Skeletal muscle satellite cell (primary cell): ENCODE data around the gene FHL2. TPM values are rescaled to one million over a fixed set of nuclear protein-coding genes. Genes with fewer than 3 reads are reported as not detected.
A peak's percentile ranks its signal among the peaks of the same experiment; 100 is the strongest.

Experiments
- H3K27me3 ChIP-seq: 2 replicates; pipeline ENCODE4 v1.7.0; 2013; ENCODE audit warnings: low read length; ENCODE audit not compliant: control insufficient read depth, insufficient read depth
- H3K36me3 ChIP-seq: 2 replicates; pipeline ENCODE4 v1.7.0; 2013; ENCODE audit warnings: mild to moderate bottlenecking, control low read depth, low read length; ENCODE audit not compliant: insufficient read depth
- H3K4me1 ChIP-seq: 2 replicates; pipeline ENCODE4 v1.7.0; 2013; ENCODE audit warnings: low read length; ENCODE audit not compliant: control insufficient read depth, insufficient read depth
- H3K4me2 ChIP-seq: 2 replicates; pipeline ENCODE4 v1.7.0; 2013; ENCODE audit warnings: mild to moderate bottlenecking, low read length
- H3K4me3 ChIP-seq: 2 replicates; pipeline ENCODE4 v1.7.0; 2013; ENCODE audit warnings: low read length
- H3K9ac ChIP-seq: 2 replicates; pipeline ENCODE4 v1.7.0; 2013; ENCODE audit warnings: mild to moderate bottlenecking, low read depth, low read length, moderate library complexity
- H3K9me3 ChIP-seq: replicated peaks from 2 replicates; pipeline ENCODE4 v1.7.0; 2013; ENCODE audit warnings: mild to moderate bottlenecking, control low read depth, low read length
- total RNA-seq: library from RNA; depleted of rRNA; stranded (reverse); fragments of >200 nt; gene quantifications from 2 replicates; pipeline ENCODE4 v1.2.3, GENCODE V29; 2012; rRNA removed

FHL2 gene, protein sequence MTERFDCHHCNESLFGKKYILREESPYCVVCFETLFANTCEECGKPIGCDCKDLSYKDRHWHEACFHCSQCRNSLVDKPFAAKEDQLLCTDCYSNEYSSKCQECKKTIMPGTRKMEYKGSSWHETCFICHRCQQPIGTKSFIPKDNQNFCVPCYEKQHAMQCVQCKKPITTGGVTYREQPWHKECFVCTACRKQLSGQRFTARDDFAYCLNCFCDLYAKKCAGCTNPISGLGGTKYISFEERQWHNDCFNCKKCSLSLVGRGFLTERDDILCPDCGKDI
- total RNA-seq, result 117 and 154 TPM in 2 replicates

DNA sequence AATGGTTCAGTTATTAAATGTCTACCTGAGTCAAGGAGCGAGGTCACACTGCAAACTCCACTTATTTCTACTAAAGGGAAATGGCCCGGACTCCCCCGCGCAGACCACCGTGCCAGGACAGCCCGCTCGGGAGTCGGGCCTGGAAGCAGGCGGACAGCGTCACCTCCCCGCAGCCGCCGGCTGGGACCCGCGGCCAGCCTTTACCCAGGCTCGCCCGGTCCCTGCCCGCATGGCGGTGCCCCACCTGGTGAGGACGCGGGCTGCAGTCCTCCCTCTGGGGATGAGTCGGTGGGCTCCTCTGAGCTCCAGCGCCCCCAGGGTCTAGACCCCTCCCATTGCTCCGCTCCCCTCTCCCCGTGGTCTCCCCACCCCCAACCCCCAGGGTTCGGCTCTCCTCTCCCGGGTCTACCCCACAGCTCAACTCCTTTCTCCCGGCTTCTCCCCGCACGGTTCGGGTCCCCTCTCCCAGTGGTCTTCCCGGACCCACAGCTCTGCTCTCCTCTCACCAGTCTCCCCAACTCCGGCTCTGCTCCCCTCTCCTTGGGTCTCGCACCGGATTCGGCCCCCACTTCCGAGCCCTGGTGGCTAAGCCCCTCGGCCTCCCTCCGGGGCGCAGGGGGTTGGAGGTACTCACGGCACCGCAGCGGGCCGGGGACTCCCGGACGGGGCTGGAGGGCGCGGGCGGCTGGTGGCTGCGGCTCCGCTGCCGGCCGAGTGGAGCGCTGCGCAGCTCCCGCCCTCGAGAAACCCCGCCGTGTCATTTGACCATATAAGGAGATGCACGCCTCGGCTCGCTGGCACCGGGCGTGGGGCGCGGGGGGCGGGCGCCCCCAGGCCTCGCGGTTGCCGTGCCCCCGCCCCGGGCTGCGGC, at the start of gene FHL2:
TSS of gene FHL2 (minus strand) at position 716 of the 871 bp plus-strand sequence. CDS start 12,535 bp downstream, outside the sequence.
- Histone ChIP-seq H3K4me1 (peaks cover 46% of the 10 kb centered on the region), H3K9ac (peak within 1 kb of the TSS; percentile 100), H3K4me3 (peak within 1 kb of the TSS; percentile 99), H3K27me3 (no peaks in the 10 kb centered on the region), H3K36me3 (peaks cover 37% of the 10 kb centered on the region), H3K9me3 (no peaks in the 10 kb centered on the region), H3K4me2 (peak within 1 kb of the TSS; percentile 87)

DNA sequence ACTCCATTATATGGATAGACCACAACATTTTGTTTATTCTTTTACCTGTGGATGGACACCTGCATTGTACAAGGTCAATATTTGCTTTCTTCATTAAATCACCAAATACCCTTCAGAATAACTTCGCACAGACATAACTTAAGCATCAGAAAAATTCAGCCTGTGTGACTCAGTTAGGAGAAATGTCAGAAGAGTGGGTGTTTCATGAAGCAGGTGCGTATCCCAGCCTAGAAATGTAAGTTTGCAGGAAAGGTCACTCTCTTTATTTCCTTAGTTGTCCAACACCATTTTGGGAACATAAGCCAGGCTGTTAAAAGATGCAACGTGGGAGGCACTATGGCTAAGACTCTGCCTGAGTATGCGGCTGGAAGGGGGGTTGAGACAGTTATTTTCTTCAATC, 48.6 kb upstream of the FHL2 start:
- no peaks in the 10 kb centered on the region for H3K36me3 ChIP-seq
- H3K4me1 ChIP-seq, result peaks cover 16% of the 10 kb centered on the region
- H3K9ac ChIP-seq, result no peak overlapping the region
- H3K4me3 ChIP-seq, result no peak overlapping the region
- H3K4me2 ChIP-seq, result no peak overlapping the region
- H3K9me3 ChIP-seq, result no peaks in the 10 kb centered on the region
- no peaks in the 10 kb centered on the region for H3K27me3 ChIP-seq

DNA sequence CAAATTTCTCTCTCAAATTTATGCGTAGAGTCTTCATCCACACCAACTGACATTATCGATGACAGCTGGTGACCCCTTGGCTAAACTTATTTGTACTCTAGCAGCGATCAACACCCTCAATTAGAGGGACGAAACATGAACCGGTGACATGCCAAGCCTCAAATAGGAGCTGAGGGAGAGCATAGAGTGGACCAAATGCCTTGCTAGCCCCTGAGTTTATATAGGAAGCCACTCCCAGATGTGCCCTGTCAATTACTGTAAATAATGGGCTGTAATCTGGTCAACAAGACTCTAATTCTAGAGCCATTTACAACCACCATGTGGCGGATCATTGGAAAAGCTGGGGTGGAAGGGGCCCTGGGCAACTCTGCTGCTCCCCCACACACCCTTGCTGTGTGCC, 47.6 kb upstream of the FHL2 start:
- Histone ChIP-seq H3K4me2 (no peak overlapping the region), H3K36me3 (no peaks in the 10 kb centered on the region), H3K9ac (no peak overlapping the region), H3K4me1 (peaks cover 16% of the 10 kb centered on the region), H3K9me3 (no peaks in the 10 kb centered on the region), H3K4me3 (no peak overlapping the region), H3K27me3 (no peaks in the 10 kb centered on the region)

DNA sequence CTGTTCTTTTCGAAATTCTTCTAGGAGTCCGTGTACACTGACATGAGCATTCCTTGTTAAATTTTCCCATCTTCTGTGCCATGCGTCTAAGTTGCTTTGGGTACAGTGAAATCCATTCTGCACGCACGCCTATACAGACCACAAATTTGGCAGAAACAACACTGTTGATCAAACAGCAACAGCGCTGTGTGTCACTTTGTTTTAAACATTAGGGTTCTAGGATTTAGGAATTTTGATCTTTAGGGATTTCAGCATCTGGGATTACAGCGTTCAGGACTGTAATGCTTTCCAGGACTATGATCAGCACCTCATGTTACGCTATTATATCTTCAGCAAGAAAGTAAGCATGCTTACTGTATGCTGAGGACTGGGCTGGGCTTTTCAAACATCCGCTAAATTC, 47.1 kb upstream of the FHL2 start:
- H3K4me3 ChIP-seq, result no peak overlapping the region
- peaks cover 1% of the 10 kb centered on the region for H3K27me3 ChIP-seq
- no peak overlapping the region for H3K4me2 ChIP-seq

DNA sequence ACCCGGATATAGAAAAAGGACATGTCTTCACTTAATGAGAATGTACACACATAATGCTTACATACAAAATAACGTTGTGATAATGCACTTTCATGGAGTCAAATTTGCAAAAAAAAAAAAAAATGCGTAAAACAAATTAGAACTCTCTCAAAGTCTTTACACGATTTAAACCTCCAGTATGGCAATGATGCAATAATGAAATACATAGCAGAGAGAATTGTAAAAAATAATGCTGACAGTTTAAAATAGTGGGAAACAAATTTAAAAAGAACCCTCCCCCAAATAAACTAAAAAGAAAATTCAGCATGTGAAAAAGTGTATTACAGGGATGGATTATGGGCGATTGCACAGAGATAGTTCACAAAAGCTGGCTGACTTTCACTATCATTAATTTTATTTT, 46.6 kb upstream of the FHL2 start:
- Histone ChIP-seq H3K4me1 (peaks cover 16% of the 10 kb centered on the region), H3K9me3 (no peaks in the 10 kb centered on the region), H3K9ac (no peak overlapping the region), H3K4me2 (no peak overlapping the region), H3K4me3 (no peak overlapping the region), H3K36me3 (no peaks in the 10 kb centered on the region), H3K27me3 (peaks cover 3% of the 10 kb centered on the region)

More for the DNA sequence above, 47.1 kb upstream of the FHL2 start:
- no peaks in the 10 kb centered on the region for H3K36me3 ChIP-seq
- peaks cover 16% of the 10 kb centered on the region for H3K4me1 ChIP-seq
- H3K9ac ChIP-seq, result no peak overlapping the region
- H3K9me3 ChIP-seq, result no peaks in the 10 kb centered on the region

DNA sequence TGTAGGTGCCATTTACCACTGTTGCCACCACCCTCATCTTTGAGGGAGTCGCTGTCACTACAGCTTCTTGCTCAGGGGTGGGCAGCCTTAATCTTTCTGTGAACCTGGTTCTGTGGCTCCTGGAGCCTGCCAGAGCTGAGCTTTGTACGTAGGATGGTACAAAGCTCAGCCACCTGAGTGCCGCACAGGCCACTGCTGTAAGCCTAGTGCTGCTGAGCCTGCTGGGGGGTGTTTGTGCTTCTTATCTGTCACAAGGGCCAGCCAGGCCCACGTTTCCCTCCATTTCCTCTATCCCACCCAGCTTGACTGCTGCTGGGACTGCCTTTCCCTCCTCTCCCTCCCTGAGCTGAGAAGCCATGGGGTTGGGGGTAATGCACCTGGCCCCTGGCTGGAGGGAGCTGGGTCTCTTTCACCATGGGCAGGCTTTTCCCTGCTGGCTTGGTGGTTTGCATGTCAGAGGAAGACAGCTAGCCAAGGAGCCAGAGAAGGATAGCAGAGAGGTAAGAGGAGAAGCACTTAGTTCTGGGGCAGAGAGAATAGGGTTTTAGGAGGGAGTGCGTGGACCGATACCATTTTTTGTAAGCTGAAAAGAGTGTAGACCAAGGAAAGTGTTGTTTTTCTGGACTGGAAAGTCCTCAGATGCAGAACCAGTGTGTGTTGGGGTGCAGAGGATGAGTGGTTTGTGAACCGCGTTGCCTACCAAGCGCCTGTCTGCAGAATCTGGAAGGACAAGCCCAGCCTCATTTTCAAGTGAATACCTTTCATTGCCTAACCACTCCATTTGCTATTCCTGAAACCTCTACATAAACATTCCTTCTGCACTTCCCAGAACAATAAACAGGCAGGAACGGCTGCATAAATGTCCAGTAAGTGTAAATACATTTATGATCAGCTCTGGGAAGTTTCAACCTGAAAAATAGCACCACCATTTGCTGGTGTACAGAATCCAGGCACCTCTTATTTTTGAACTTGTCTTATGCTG, 45.1 kb upstream of the FHL2 start:
- Histone ChIP-seq H3K9ac (no peak overlapping the region), H3K36me3 (no peaks in the 10 kb centered on the region), H3K9me3 (no peaks in the 10 kb centered on the region), H3K4me3 (no peak overlapping the region), H3K27me3 (peaks cover 3% of the 10 kb centered on the region), H3K4me2 (no peak overlapping the region), H3K4me1 (peaks cover 18% of the 10 kb centered on the region)

DNA sequence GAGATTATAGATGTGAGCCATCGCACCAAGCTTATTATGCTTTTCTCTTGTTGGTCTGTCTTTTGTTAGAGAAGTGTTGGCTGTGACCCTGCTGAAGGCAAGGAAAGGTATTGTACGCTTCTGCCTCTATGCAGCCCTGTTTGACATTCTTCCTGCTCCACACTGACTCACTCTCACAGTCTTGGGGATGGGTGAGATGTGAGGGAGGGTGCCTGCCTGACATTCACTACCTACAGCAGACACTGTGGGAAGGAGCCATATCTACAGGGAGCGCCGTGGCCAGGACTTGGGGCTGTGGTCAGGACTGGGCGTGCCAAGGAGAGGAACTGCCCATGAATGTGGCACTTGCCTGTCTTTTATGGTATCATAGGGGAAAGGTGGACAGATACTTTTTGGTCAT, 43.9 kb upstream of the FHL2 start:
- Histone ChIP-seq H3K4me3 (no peak overlapping the region), H3K9ac (no peak overlapping the region), H3K36me3 (no peaks in the 10 kb centered on the region), H3K27me3 (peaks cover 3% of the 10 kb centered on the region), H3K4me2 (no peak overlapping the region), H3K4me1 (peaks cover 25% of the 10 kb centered on the region), H3K9me3 (no peaks in the 10 kb centered on the region)

DNA sequence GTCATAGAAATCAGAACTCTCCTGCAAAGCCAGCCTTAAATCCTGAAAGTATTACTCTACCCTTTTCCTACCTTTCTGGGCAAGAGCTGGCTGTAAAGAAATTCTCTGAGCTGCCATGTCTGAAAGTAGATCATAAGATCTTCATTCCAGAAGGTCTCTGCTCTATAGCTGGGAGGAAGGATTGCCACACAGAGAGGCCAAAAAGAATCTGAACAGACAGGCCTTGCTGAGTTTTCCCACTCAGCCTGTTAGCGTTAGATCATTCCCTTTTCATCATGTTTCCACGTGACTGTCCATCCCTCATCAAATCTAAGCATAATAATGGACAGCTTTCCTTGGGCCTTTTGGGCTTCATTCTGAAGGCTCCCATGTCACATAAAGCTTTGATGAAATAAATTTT, 43.2 kb upstream of the FHL2 start:
- H3K27me3 ChIP-seq, result peaks cover 3% of the 10 kb centered on the region
- H3K4me2 ChIP-seq, result no peak overlapping the region
- H3K4me1 ChIP-seq, result peaks cover 20% of the 10 kb centered on the region
- no peaks in the 10 kb centered on the region for H3K9me3 ChIP-seq
- H3K4me3 ChIP-seq, result no peak overlapping the region
- no peak overlapping the region for H3K9ac ChIP-seq
- H3K36me3 ChIP-seq, result no peaks in the 10 kb centered on the region

DNA sequence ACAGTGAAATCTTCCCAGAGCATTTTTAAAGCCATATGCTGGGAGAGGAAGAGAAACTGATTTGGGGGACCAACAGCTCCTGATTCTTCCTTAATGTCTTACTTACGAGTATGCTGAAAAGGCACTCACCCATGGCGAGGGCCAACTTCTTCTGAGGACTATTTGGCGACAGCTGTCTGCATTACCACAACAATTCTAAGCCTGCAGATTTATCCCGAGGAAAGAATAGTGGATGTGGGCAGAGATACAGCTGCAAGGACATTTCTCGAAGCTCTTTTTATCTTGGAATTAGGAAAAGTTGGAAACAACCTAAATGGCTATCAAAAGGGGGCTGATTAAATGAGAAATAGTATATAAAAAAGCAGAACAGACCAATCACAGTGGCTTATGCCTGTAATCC, 40.3 kb upstream of the FHL2 start:
- H3K4me2 ChIP-seq, result peak overlapping the region; percentile 65
- H3K9me3 ChIP-seq, result no peaks in the 10 kb centered on the region
- peak overlapping the region; percentile 52 for H3K9ac ChIP-seq
- no peak overlapping the region for H3K4me3 ChIP-seq
- peaks cover 16% of the 10 kb centered on the region for H3K4me1 ChIP-seq
- H3K27me3 ChIP-seq, result peaks cover 3% of the 10 kb centered on the region
- no peaks in the 10 kb centered on the region for H3K36me3 ChIP-seq

DNA sequence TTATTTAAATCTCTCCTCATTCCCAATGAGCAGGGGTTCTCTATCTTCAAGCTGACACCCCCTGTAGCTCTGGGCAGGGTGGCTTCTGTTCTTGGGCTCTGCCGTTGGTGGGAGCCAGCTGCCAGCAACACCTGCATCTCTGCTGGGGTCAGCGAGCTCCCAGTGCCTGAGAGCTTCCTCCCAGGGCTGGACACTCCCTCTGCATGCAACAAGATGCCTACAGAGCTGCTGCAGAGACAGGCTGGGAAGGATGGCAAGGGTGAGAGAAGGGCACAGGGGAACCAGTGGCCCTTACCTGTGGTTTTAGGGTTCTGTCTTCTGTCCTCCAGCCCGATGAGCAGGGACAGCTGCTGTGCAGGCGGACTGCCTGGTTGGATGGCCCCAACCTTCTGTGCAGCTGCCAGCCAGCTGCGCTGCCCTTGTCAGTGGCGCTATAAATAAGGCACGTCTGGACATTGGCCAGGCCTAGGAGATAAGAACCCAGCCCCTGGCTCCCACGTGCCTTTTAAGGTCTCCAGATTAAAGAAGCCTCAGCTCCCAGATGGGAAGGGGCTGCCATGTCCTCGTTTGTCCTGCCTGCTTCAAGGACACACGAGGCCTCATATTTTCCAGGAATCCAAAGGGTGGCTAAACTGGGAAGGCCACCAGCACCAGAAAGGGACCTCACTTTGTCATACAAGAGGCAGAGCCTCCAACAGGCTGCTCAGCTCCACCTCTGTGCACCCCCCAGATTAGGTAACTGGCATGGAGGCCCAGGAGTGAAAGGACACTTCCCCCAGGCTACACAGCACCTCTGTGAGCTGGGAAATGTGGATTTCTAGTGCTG, 39.5 kb upstream of the FHL2 start:
- H3K36me3 ChIP-seq, result no peaks in the 10 kb centered on the region
- no peaks in the 10 kb centered on the region for H3K9me3 ChIP-seq
- H3K9ac ChIP-seq, result peak overlapping the region; percentile 52
- peaks cover 3% of the 10 kb centered on the region for H3K27me3 ChIP-seq
- H3K4me3 ChIP-seq, result peak overlapping the region; percentile 45
- H3K4me1 ChIP-seq, result peaks cover 16% of the 10 kb centered on the region
- H3K4me2 ChIP-seq, result peak overlapping the region; percentile 65
